ENCODE measurements around the gene NEDD9. TPM values are rescaled to one million over a fixed set of nuclear protein-coding genes. Genes with fewer than 3 reads are reported as not detected.
A peak's percentile ranks its signal among the peaks of the same experiment; 100 is the strongest.

Gene NEDD9
- total RNA-seq, 4 donors from 2014 or later = 34.6 to 82.7 (median 72.3) TPM

DNA sequence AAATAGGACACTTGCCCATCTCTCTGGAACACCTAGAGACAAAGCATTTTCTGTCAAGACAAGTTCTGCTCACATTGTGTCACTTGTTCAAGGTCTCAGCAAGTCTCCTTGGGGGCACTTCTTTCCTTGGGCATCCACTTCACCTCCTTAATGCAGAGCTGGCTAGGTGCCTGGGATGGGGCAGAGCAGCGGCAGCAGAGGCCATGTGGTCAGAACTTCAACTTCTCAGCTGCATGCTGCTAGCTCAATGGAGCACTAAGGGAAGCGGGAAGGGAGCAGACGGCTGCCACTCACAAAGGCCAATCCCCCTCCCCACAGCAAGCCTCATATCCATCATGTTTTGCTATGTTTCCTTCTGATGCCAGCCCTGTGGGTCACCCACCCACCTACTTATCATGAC, 31.5 kb downstream of the NEDD9 start:
- Histone ChIP-seq H3K27ac (no peak overlapping the region), H3K27me3 (no peaks in the 10 kb centered on the region), H3K4me1 (peaks cover 0 to 29% (median 2%) of the 10 kb centered on the region in 4 donors), H3K36me3 (peaks cover 0 to 6% (median 0%) of the 10 kb centered on the region in 4 donors), H3K9me3 (no peaks in the 10 kb centered on the region), H3K4me3 (no peak overlapping the region)
- DNase-seq = no peak
- 67% methylated on average over 3 of the region's 3 CpGs; no CpG with 5 or more reads in 1 of the 2 donors for WGBS, 2 donors (ENCODE audit: low coverage in 1 of 2)
- intact Hi-C loops (cut with DNase I; ENCODE audit: low total_unique reads) (no loop called here), in situ Hi-C loops (cut with MboI; ENCODE audit: low pct_ligation_motif_present in 1 of 4, low pct_unique_long_range_greater_than_20kb in 1 of 4, low sequenced_read_pairs in 3 of 4) (no loop called here)
- TF ChIP-seq POLR2A (IDR thresholded peaks at IDR 0.05) = no peak

DNA sequence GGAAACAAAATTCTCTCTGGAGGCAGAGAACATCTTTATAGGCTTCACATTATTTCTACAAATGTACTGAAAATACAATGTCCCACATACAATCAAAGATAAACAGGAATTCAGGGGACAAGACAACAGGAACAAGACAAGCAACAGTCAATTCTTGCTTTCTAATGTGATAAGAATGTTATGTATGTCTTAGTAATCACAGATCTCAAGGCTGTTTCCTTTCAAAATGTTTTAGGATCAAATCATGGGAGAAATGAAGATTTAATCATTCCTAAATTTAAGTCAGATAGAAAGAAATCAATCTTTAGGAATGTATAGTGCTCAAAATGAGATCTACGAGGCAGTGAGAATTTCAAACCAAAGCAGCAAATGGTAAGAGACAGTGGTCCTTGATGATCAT, 32.1 kb downstream of the NEDD9 start:
- no peak for TF ChIP-seq EP300 (IDR thresholded peaks at IDR 0.05; ENCODE audit: low read depth)
- TF ChIP-seq, protein P1, sequence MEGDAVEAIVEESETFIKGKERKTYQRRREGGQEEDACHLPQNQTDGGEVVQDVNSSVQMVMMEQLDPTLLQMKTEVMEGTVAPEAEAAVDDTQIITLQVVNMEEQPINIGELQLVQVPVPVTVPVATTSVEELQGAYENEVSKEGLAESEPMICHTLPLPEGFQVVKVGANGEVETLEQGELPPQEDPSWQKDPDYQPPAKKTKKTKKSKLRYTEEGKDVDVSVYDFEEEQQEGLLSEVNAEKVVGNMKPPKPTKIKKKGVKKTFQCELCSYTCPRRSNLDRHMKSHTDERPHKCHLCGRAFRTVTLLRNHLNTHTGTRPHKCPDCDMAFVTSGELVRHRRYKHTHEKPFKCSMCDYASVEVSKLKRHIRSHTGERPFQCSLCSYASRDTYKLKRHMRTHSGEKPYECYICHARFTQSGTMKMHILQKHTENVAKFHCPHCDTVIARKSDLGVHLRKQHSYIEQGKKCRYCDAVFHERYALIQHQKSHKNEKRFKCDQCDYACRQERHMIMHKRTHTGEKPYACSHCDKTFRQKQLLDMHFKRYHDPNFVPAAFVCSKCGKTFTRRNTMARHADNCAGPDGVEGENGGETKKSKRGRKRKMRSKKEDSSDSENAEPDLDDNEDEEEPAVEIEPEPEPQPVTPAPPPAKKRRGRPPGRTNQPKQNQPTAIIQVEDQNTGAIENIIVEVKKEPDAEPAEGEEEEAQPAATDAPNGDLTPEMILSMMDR (IDR thresholded peaks at IDR 0.05) = no peak
- no peak for TF ChIP-seq POLR2AphosphoS5 (IDR thresholded peaks at IDR 0.05)
- TF ChIP-seq POLR2A (IDR thresholded peaks at IDR 0.05) = no peak
- WGBS, 2 donors (ENCODE audit: low coverage in 1 of 2) = 94% methylated on average over 1 of the region's 1 CpG
- Histone ChIP-seq H3K4me3 (no peak overlapping the region), H3K27ac (no peak overlapping the region), H3K4me1 (peaks cover 0 to 31% (median 2%) of the 10 kb centered on the region in 4 donors), H3K27me3 (no peaks in the 10 kb centered on the region), H3K9me3 (no peaks in the 10 kb centered on the region), H3K36me3 (peaks cover 0 to 6% (median 0%) of the 10 kb centered on the region in 4 donors)
- no peak for DNase-seq
- in situ Hi-C loops (cut with MboI; ENCODE audit: low pct_ligation_motif_present in 1 of 4, low pct_unique_long_range_greater_than_20kb in 1 of 4, low sequenced_read_pairs in 3 of 4) (no loop called here), intact Hi-C loops (cut with DNase I; ENCODE audit: low total_unique reads) (no loop called here)

DNA sequence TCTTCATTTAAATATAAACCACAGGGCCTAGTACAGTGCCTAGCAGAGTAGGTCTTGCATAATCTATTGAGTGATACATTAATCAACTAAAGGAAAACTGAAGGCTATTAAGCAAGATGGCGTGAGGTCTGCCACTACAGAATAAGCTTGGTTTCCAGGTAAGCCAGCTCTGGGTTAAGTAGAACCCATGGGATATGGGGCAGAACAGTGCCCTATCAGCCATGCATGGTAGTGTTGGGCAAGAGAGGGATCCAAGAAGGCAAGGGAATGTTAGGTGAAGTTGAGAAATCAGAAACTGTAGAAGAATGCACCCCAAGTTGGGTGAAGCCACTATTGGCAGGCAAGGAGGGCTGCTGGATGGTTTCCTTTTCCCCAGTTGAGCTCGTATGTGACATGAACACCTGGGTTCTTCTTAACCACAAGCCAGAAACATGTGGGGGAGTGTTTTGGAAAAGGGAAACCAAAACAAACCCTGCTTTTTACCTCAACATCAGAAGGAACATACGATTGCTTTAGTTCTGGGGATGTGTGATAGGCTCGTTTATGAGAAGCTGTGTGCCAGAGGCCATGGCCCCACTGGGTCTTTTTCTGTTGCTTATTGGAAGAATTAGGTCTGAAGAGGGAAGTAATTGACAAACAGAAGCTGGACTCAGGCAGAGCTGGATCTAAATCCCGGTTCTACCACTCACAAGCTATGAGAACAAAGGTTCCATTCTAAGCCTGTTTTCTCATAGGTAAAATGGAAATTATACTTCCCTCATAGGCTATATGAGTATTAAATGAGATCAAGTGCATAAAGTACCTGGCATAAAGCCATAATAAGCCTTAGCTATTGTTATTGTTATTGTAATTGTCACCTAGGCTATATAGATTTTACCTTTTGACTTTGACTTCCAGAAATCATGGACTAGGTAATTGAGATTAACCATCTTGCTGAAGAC, 33.5 kb downstream of the NEDD9 start:
- H3K4me3 ChIP-seq = no peak overlapping the region
- DNase-seq = no peak
- peaks cover 0 to 35% (median 6%) of the 10 kb centered on the region in 4 donors for H3K4me1 ChIP-seq
- in situ Hi-C loops (cut with MboI; ENCODE audit: low pct_ligation_motif_present in 1 of 4, low pct_unique_long_range_greater_than_20kb in 1 of 4, low sequenced_read_pairs in 3 of 4) (no loop called here), intact Hi-C loops (cut with DNase I; ENCODE audit: low total_unique reads) (no loop called here)
- WGBS, 2 donors (ENCODE audit: low coverage in 1 of 2) = 54% methylated on average over 4 to 5 of the region's 5 CpGs
- peak overlapping the region in 2 of 4 donors; percentile 20 to 45 for H3K27ac ChIP-seq
- no peaks in the 10 kb centered on the region for H3K27me3 ChIP-seq
- H3K9me3 ChIP-seq = no peaks in the 10 kb centered on the region
- no peak for TF ChIP-seq POLR2AphosphoS5 (IDR thresholded peaks at IDR 0.05)
- no peak for TF ChIP-seq POLR2A (IDR thresholded peaks at IDR 0.05)
- TF ChIP-seq EP300 (IDR thresholded peaks at IDR 0.05; ENCODE audit: low read depth) = no peak
- TF ChIP-seq, protein P1 (IDR thresholded peaks at IDR 0.05) = no peak
- H3K36me3 ChIP-seq = peaks cover 0 to 6% (median 0%) of the 10 kb centered on the region in 4 donors

DNA sequence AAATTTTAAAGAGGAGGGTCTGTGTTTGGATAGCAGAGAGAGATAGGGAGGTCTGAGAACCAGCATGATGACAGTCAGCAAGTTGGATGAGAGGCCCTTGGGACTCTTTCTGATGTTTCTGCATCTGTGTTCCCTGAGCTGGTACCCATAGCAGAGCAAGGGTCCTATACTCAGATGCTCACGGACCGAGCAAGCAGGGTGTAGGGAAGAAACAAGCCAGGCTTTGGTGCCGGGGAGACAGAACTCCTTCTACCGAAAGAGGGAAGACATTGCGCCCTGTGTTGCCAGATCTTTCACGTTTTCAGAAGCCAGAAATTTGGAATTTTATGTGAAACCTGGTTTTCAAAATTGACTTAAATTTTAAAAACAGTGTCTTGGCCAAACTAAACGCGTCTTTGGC, 34.6 kb downstream of the NEDD9 start:
- DNase-seq = no peak
- Histone ChIP-seq H3K27me3 (no peaks in the 10 kb centered on the region), H3K36me3 (peaks cover 0 to 8% (median 3%) of the 10 kb centered on the region in 4 donors), H3K4me1 (peaks cover 0 to 28% (median 6%) of the 10 kb centered on the region in 4 donors), H3K27ac (peak overlapping the region in 2 of 4 donors; percentile 0 to 5), H3K4me3 (no peak overlapping the region), H3K9me3 (no peaks in the 10 kb centered on the region)
- intact Hi-C loops (cut with DNase I; ENCODE audit: low total_unique reads) = no loop called here
- TF ChIP-seq EP300 (IDR thresholded peaks at IDR 0.05; ENCODE audit: low read depth) = no peak
- TF ChIP-seq POLR2A (IDR thresholded peaks at IDR 0.05) = no peak
- TF ChIP-seq POLR2AphosphoS5 (IDR thresholded peaks at IDR 0.05) = no peak
- TF ChIP-seq, protein P1 (IDR thresholded peaks at IDR 0.05) = no peak
- 98 to 100% methylated on average over 2 to 8 of the region's 8 CpGs for WGBS, 2 donors (ENCODE audit: low coverage in 1 of 2)
- in situ Hi-C loops (cut with MboI; ENCODE audit: low pct_ligation_motif_present in 1 of 4, low pct_unique_long_range_greater_than_20kb in 1 of 4, low sequenced_read_pairs in 3 of 4) = no loop called here
